ENCODE results near the gene SOBP.

The SOBP gene

GRCh38 chr6:107638493-107638892 is 148.6 kb downstream of the SOBP start:
- DNase-seq (ENCODE audit: low read depth in 2 of 2, low spot score in 1 of 2): no peak

GRCh38 chr6:107639511-107639910 is 149.6 kb downstream of the SOBP start:
- DNase-seq (ENCODE audit: low read depth in 2 of 2, low spot score in 1 of 2): no peak

GRCh38 chr6:107641071-107641470 is 151.2 kb downstream of the SOBP start:
- DNase-seq (ENCODE audit: low read depth in 2 of 2, low spot score in 1 of 2): no peak

- no peak for DNase-seq (ENCODE audit: low read depth in 2 of 2, low spot score in 1 of 2)
Observed at GRCh38 chr6:107641500-107641941, 151.6 kb downstream of the SOBP start.

- no peak for DNase-seq (ENCODE audit: low read depth in 2 of 2, low spot score in 1 of 2)
Observed at GRCh38 chr6:107642095-107642860, 152.4 kb downstream of the SOBP start.

- no peak for DNase-seq (ENCODE audit: low read depth in 2 of 2, low spot score in 1 of 2)
Observed at GRCh38 chr6:107642861-107643328, 153.0 kb downstream of the SOBP start.

- DNase-seq (ENCODE audit: low read depth in 2 of 2, low spot score in 1 of 2): no peak
Observed at GRCh38 chr6:107644513-107644912, 154.6 kb downstream of the SOBP start.

GRCh38 chr6:107645740-107646139 is 155.8 kb downstream of the SOBP start:
- DNase-seq (ENCODE audit: low read depth in 2 of 2, low spot score in 1 of 2): no peak

- DNase-seq (ENCODE audit: low read depth in 2 of 2, low spot score in 1 of 2): no peak
Observed at GRCh38 chr6:107646176-107646575, 156.3 kb downstream of the SOBP start.

- no peak for DNase-seq (ENCODE audit: low read depth in 2 of 2, low spot score in 1 of 2)
Observed at GRCh38 chr6:107646776-107647438, 157.0 kb downstream of the SOBP start.

GRCh38 chr6:107647439-107647948 is 157.6 kb downstream of the SOBP start:
- DNase-seq (ENCODE audit: low read depth in 2 of 2, low spot score in 1 of 2): no peak

GRCh38 chr6:107648983-107649382 is 159.1 kb downstream of the SOBP start:
- DNase-seq (ENCODE audit: low read depth in 2 of 2, low spot score in 1 of 2): no peak

GRCh38 chr6:107652526-107653182 is 162.7 kb downstream of the SOBP start:
- DNase-seq (ENCODE audit: low read depth in 2 of 2, low spot score in 1 of 2): no peak

- no peak for DNase-seq (ENCODE audit: low read depth in 2 of 2, low spot score in 1 of 2)
Observed at GRCh38 chr6:107653183-107653580, 163.3 kb downstream of the SOBP start.

- no peak for DNase-seq (ENCODE audit: low read depth in 2 of 2, low spot score in 1 of 2)
Observed at GRCh38 chr6:107653861-107654394, 164.0 kb downstream of the SOBP start.

- DNase-seq (ENCODE audit: low read depth in 2 of 2, low spot score in 1 of 2): no peak
Observed at GRCh38 chr6:107654764-107655163, 164.8 kb downstream of the SOBP start.

- DNase-seq (ENCODE audit: low read depth in 2 of 2, low spot score in 1 of 2): no peak
Observed at GRCh38 chr6:107655245-107655644, 165.3 kb downstream of the SOBP start.

- no peak for DNase-seq (ENCODE audit: low read depth in 2 of 2, low spot score in 1 of 2)
Observed at GRCh38 chr6:107655864-107656263, 165.9 kb downstream of the SOBP start.

- DNase-seq (ENCODE audit: low read depth in 2 of 2, low spot score in 1 of 2): no peak
Observed at GRCh38 chr6:107656401-107656800, 166.5 kb downstream of the SOBP start.

- no peak for DNase-seq (ENCODE audit: low read depth in 2 of 2, low spot score in 1 of 2)
Observed at GRCh38 chr6:107656883-107657282, 167.0 kb downstream of the SOBP start.

GRCh38 chr6:107657373-107657754 is 167.4 kb downstream of the SOBP start:
- no peak for DNase-seq (ENCODE audit: low read depth in 2 of 2, low spot score in 1 of 2)

All from stimulated activated CD8-positive, alpha-beta memory T cell treated with anti-CD3 and anti-CD28 coated beads, Interleukin-4, amount 100 ng/mL, for 1 hour (primary cell).